SH-SY5Y (cell line): ENCODE measurements around the gene SNCA.

Source experiments
- GATA2 ChIP-seq: IDR thresholded peaks from 2 replicates; pipeline ENCODE4 v1.6.1; 2011; ENCODE audit warnings: mild to moderate bottlenecking, low read depth, low read length
- GATA3 ChIP-seq: IDR thresholded peaks from 2 replicates; pipeline ENCODE4 v1.6.1; 2011; ENCODE audit warnings: low read depth, mild to moderate bottlenecking, low read length, moderate library complexity

Gene SNCA

GRCh38 chr4:89681671-89682070, 155.3 kb downstream of the SNCA start:
- TF ChIP-seq GATA3 (no peak), GATA2 (no peak)

DNA sequence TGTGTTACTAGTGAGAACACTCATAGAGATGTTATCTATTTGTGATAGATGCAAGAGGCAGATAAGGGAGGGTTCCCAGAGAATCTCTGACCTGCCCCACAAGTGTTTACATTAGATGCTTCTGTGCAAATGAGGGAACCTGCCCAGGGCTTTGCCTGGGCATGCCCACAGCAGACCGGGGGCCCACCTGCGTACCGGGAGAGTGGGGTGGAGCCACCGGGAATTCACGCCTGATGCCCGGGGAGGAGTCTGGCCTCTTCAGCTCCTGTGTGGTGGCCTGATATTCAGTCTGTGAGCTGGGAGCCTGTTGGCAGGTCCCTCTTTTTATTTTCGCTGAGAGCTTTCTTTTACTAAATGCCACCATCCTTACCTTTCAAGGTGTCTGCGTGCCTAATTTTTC, 155.7 kb downstream of the SNCA start:
- TF ChIP-seq GATA3, result no peak

DNA sequence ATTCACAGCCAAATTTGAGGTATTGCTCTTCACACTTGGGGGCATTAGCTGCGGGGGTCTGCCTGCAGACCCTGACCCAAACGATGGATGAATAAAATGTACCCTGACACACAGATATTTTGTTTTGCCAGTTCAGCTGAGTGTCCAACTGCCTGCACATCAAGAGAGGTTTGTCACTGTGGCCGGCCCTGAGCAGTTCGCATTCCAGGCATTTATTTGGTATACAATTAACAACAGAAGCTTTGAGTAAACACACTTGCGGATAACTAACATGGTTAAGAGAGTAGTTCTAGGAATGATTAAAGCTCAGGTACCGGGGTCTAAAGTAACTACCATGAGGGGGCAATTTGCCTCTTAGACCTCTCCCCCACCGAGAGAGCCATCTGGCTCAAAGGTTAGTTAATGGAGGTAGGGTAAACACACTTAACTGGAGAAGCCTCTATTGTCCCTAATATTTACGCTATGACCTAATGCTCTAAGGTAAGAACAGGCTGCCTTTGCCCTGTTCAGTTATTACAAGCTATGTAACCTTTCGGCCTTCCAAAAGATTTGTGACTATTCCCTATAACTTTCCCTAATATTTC, 162.0 kb downstream of the SNCA start:
- TF ChIP-seq GATA3 (no peak), GATA2 (no peak)
